ENCODE data around the gene MYLK2.

- TF ChIP-seq CTCF (conservative IDR thresholded peaks at IDR 0.05; ENCODE audit: low read length) (no peak), EZH2phosphoT487 (IDR thresholded peaks at IDR 0.05; ENCODE audit: borderline replicate concordance) (no peak)
Observed at GRCh38 chr20:31843288-31843687, 24.1 kb downstream of the MYLK2 start.
